ENCODE data around the gene HOXA9.

- no peak for TF ChIP-seq CTCF (IDR thresholded peaks at IDR 0.05)
- no peak for TF ChIP-seq POLR2A (IDR thresholded peaks at IDR 0.05)
These were observed 22.4 kb upstream of the HOXA9 start for GRCh38 chr7:27187475-27188385.
